Measurements from ENCODE around the gene SPDYE3.

SPDYE3 gene

GRCh38 chr7:100371561-100372171 lies 64.2 kb downstream of the SPDYE3 start:
- no peak for DNase-seq (ENCODE audit: low read depth)
